BLaER1 (cell line): ENCODE measurements around the gene PDK2.

Source experiments
- H3K27ac ChIP-seq: shearing (Covaris generic); formaldehyde crosslinking; 2 replicates; pipeline ENCODE4 v1.8.1; 2022
- H3K27me3 ChIP-seq: shearing (Covaris generic); formaldehyde crosslinking; 2 replicates; pipeline ENCODE4 v1.8.1; 2022
- H3K36me3 ChIP-seq: shearing (Covaris generic); formaldehyde crosslinking; 2 replicates; pipeline ENCODE4 v1.8.1; 2022
- H3K4me1 ChIP-seq: shearing (Covaris generic); formaldehyde crosslinking; 2 replicates; pipeline ENCODE4 v1.8.1; 2022
- H3K4me2 ChIP-seq: shearing (Covaris generic); formaldehyde crosslinking; 2 replicates; pipeline ENCODE4 v1.8.1; 2022
- H3K4me3 ChIP-seq: shearing (Covaris generic); formaldehyde crosslinking; 2 replicates; pipeline ENCODE4 v1.8.1; 2022
- H3K9ac ChIP-seq: shearing (Covaris generic); formaldehyde crosslinking; 2 replicates; pipeline ENCODE4 v1.8.1; 2022
- H3K9me3 ChIP-seq: shearing (Covaris generic); formaldehyde crosslinking; 2 replicates; pipeline ENCODE4 v1.8.1; 2022
- H4K20me1 ChIP-seq: shearing (Covaris generic); formaldehyde crosslinking; 2 replicates; pipeline ENCODE4 v1.8.1; 2022
- Cebpa-rat ChIP-seq: shearing (Covaris generic); IDR thresholded peaks from 2 replicates; pipeline ENCODE4 v1.8.1; 2022

The PDK2 gene

GRCh38 chr17:50064253-50065001 is 30.7 kb upstream of the PDK2 start:
- Histone ChIP-seq H4K20me1 (peaks cover under 1% of the 10 kb centered on the region; the same call in 1 of the 2 replicates), H3K36me3 (no peaks in the 10 kb centered on the region), H3K9me3 (no peaks in the 10 kb centered on the region), H3K27ac (no peak overlapping the region), H3K4me2 (no peak overlapping the region), H3K27me3 (no peaks in the 10 kb centered on the region), H3K4me3 (no peak overlapping the region), H3K4me1 (peaks cover 11% of the 10 kb centered on the region), H3K9ac (no peak overlapping the region)
- TF ChIP-seq Cebpa-rat, result no peak

- Histone ChIP-seq H3K9me3 (no peaks in the 10 kb centered on the region), H3K27me3 (no peaks in the 10 kb centered on the region), H3K27ac (no peak overlapping the region), H3K36me3 (no peaks in the 10 kb centered on the region), H3K9ac (no peak overlapping the region), H3K4me1 (peaks cover 4% of the 10 kb centered on the region), H3K4me3 (no peak overlapping the region), H4K20me1 (no peaks in the 10 kb centered on the region), H3K4me2 (no peak overlapping the region)
- TF ChIP-seq Cebpa-rat, result no peak
Observed at GRCh38 chr17:50065056-50065455, 30.1 kb upstream of the PDK2 start.

- H3K9ac ChIP-seq, result no peak overlapping the region
- H4K20me1 ChIP-seq, result no peaks in the 10 kb centered on the region
- no peaks in the 10 kb centered on the region for H3K4me1 ChIP-seq
- no peak overlapping the region for H3K4me3 ChIP-seq
- no peaks in the 10 kb centered on the region for H3K36me3 ChIP-seq
- H3K27me3 ChIP-seq, result no peaks in the 10 kb centered on the region
- TF ChIP-seq Cebpa-rat, result no peak
- no peak overlapping the region for H3K27ac ChIP-seq
- H3K9me3 ChIP-seq, result peaks cover 4% of the 10 kb centered on the region; the same call in 1 of the 2 replicates
- no peak overlapping the region for H3K4me2 ChIP-seq
Observed at GRCh38 chr17:50066995-50067394, 28.2 kb upstream of the PDK2 start.

GRCh38 chr17:50067996-50068395 is 27.2 kb upstream of the PDK2 start:
- no peaks in the 10 kb centered on the region for H3K4me1 ChIP-seq
- H3K9ac ChIP-seq, result no peak overlapping the region
- no peak for TF ChIP-seq Cebpa-rat
- H3K27ac ChIP-seq, result no peak overlapping the region
- H4K20me1 ChIP-seq, result no peaks in the 10 kb centered on the region
- no peak overlapping the region for H3K4me3 ChIP-seq
- H3K36me3 ChIP-seq, result no peaks in the 10 kb centered on the region
- H3K4me2 ChIP-seq, result no peak overlapping the region
- peaks cover 4% of the 10 kb centered on the region; the same call in 1 of the 2 replicates for H3K9me3 ChIP-seq
- H3K27me3 ChIP-seq, result no peaks in the 10 kb centered on the region

GRCh38 chr17:50070908-50071680 is 24.1 kb upstream of the PDK2 start:
- no peak for TF ChIP-seq Cebpa-rat
- H3K27ac ChIP-seq, result no peak overlapping the region
- no peak overlapping the region for H3K9ac ChIP-seq
- H3K36me3 ChIP-seq, result no peaks in the 10 kb centered on the region
- no peak overlapping the region for H3K4me3 ChIP-seq
- H3K27me3 ChIP-seq, result no peaks in the 10 kb centered on the region
- no peaks in the 10 kb centered on the region for H3K4me1 ChIP-seq
- no peak overlapping the region for H3K4me2 ChIP-seq
- no peaks in the 10 kb centered on the region for H4K20me1 ChIP-seq
- peaks cover 4% of the 10 kb centered on the region; the same call in 1 of the 2 replicates for H3K9me3 ChIP-seq

- TF ChIP-seq Cebpa-rat, result no peak
- Histone ChIP-seq H4K20me1 (no peaks in the 10 kb centered on the region), H3K27ac (no peak overlapping the region), H3K36me3 (no peaks in the 10 kb centered on the region), H3K27me3 (no peaks in the 10 kb centered on the region), H3K4me1 (no peaks in the 10 kb centered on the region), H3K9me3 (peaks cover 4% of the 10 kb centered on the region; the same call in 1 of the 2 replicates), H3K4me2 (no peak overlapping the region), H3K4me3 (no peak overlapping the region), H3K9ac (no peak overlapping the region)
Observed at GRCh38 chr17:50071692-50072091, 23.5 kb upstream of the PDK2 start.

GRCh38 chr17:50072130-50072529 is 23.0 kb upstream of the PDK2 start:
- H3K36me3 ChIP-seq, result no peaks in the 10 kb centered on the region

GRCh38 chr17:50072925-50073324 is 22.2 kb upstream of the PDK2 start:
- H3K9ac ChIP-seq, result no peak overlapping the region
- no peak overlapping the region for H3K4me2 ChIP-seq
- H3K9me3 ChIP-seq, result peaks cover 4% of the 10 kb centered on the region; the same call in 1 of the 2 replicates
- H3K36me3 ChIP-seq, result no peaks in the 10 kb centered on the region
- H3K27me3 ChIP-seq, result no peaks in the 10 kb centered on the region
- no peak overlapping the region for H3K4me3 ChIP-seq
- no peaks in the 10 kb centered on the region for H4K20me1 ChIP-seq
- TF ChIP-seq Cebpa-rat, result no peak
- no peaks in the 10 kb centered on the region for H3K4me1 ChIP-seq
- H3K27ac ChIP-seq, result no peak overlapping the region

More at GRCh38 chr17:50072130-50072529, 23.0 kb upstream of the PDK2 start:
- Histone ChIP-seq H3K4me1 (no peaks in the 10 kb centered on the region), H3K4me2 (no peak overlapping the region), H3K9ac (no peak overlapping the region), H3K4me3 (no peak overlapping the region), H4K20me1 (no peaks in the 10 kb centered on the region), H3K27me3 (no peaks in the 10 kb centered on the region), H3K9me3 (peaks cover 4% of the 10 kb centered on the region; the same call in 1 of the 2 replicates), H3K27ac (no peak overlapping the region)
- TF ChIP-seq Cebpa-rat, result no peak

- H3K4me1 ChIP-seq, result no peaks in the 10 kb centered on the region
- no peak overlapping the region for H3K9ac ChIP-seq
- no peaks in the 10 kb centered on the region for H3K36me3 ChIP-seq
- no peak overlapping the region for H3K4me3 ChIP-seq
- peaks cover 4% of the 10 kb centered on the region; the same call in 1 of the 2 replicates for H3K9me3 ChIP-seq
- no peak for TF ChIP-seq Cebpa-rat
- H3K27ac ChIP-seq, result no peak overlapping the region
- H4K20me1 ChIP-seq, result no peaks in the 10 kb centered on the region
- no peaks in the 10 kb centered on the region for H3K27me3 ChIP-seq
- no peak overlapping the region for H3K4me2 ChIP-seq
Observed at GRCh38 chr17:50074227-50074626, 20.9 kb upstream of the PDK2 start.

GRCh38 chr17:50075446-50076032 is 19.6 kb upstream of the PDK2 start:
- H3K4me3 ChIP-seq, result no peak overlapping the region
- peaks cover 4% of the 10 kb centered on the region; the same call in 1 of the 2 replicates for H3K9me3 ChIP-seq
- H3K27ac ChIP-seq, result no peak overlapping the region
- no peak for TF ChIP-seq Cebpa-rat
- H3K36me3 ChIP-seq, result no peaks in the 10 kb centered on the region
- H4K20me1 ChIP-seq, result no peaks in the 10 kb centered on the region
- H3K27me3 ChIP-seq, result no peaks in the 10 kb centered on the region
- no peak overlapping the region for H3K9ac ChIP-seq
- no peaks in the 10 kb centered on the region for H3K4me1 ChIP-seq
- no peak overlapping the region for H3K4me2 ChIP-seq
